Measurements from ENCODE around the gene HIRA. TPM values are rescaled to one million over a fixed set of nuclear protein-coding genes. Genes with fewer than 3 reads are reported as not detected.
"Not testable (repeated sequence)": the region's sequence is repeated elsewhere in the genome, so short reads cannot be mapped to it uniquely, and the experiment has no call there.

Gene HIRA
- total RNA-seq, 1 donor = 27.2 TPM

DNA sequence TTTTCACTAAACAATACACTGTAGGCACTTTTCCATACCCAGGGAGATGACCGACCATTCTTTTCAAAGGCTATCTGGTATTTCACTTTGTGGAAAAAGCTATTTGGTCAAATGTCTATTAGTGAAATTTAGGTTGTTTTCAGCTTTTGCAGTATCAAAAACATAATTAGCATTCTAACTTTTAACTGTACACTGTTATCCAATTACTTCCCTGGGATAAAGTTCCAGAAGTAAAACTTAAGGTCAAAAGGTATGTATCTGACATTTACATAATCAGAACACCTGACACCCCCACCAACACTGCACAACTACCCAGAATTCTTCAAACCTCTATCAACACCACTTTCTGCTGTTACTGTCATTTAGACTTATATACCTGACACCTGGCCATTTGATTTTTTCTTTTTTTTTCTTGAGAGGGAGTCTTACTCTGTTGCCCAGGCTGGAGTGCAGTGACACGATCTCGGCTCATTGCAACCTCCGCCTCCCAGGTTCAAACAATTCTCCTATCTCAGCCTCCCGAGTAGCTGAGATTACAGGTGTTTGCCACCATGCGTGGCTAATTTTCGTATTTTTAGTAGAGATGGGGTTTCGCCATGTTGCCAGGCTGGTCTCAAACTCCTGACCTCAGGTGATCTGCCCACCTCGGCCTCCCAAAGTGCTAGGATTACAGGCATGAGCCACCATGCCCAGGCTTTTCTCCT, 13.9 kb upstream of the HIRA start:
- DNase-seq (ENCODE audit: low read depth in 2 of 3, low spot score in 2 of 3) = not testable (repeated sequence)

DNA sequence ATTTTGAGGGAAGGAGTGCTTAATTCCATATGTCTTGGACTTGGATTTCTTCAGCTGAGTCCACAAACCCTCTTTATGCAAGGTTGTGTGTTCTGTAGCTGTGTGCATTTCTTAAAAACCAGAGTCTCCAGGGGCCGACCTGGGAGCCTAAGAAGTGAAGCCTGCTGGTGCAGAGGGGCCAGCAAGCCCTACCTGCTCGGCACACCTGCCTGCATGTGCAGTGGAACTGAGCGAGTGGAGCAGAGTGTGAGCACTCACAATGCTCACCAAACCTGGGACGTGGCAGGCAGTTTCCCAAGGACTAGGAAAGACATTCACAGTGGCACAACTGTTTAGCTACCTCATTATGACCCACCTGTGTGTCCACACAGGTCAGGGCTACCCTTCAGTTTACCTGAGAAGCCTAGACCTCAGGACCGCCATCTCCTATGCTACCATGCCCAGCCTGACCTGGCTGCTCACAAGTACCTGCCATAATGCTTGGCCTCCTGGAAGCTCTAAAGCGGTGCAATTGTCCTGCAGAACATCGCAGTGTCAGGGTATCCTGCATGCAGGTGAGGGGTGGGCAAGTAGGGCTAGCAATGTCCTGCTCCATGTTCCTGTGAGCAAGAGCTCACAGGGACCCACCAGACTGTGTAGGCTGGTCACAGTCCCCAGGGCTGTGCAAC, 12.1 kb upstream of the HIRA start:
- DNase-seq (ENCODE audit: low read depth in 2 of 3, low spot score in 2 of 3) = no peak

DNA sequence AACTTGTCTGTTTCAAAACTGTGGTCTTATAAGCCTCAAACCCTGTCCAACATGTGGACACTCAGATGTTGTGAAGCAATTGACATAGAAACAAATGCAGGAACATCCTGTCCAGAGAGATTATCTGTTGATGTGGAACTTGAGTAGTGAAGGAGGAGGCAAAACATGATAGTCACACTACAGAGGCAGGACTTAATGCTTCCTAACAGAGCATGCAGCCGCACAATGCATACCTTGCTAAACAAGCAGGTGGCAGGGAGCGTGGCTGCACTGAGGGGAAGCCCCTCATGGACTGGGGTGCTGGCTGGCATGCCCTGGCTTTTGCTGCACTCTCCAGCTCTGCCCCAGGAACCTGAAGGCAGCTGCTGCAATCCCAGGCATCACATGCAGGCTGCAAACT, 10.6 kb upstream of the HIRA start:
- no peak for DNase-seq (ENCODE audit: low read depth in 2 of 3, low spot score in 2 of 3)

DNA sequence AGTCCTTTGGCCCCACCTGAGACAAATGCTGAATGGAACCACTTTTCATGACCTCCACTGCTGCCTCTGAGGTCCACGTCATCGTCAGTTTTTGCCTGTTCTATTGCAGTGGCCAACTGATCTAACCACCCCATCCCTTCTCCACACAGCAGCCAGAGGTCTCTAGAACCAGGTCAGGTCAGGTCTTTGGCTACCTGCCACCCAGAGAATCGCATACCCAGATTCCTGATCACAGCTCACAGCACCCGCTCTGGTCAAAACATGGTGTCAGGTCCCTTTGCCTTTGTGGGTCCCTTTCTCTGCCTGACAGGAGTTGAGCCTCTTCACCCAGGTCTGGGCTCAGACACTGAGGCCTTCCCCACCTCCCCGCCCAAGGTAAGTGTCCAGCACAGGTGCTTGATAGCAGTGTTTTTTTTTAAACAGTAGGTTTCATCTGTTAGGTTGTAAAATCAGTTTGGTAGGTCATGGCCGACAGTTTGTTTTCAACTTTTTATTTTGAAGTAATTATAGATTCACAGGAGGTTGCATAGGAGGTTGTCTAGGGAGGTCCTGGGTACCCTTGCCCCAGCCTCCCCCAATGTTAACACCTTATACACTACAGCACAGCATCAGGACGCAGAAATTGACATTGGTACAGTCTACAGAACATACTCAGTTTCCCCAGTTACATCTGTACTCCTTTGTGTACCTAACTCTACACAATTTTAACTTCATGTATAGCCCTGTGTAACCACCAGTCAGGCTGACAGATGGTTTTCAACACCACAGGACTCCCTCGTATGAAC, 9.1 kb upstream of the HIRA start:
- DNase-seq (ENCODE audit: low read depth in 2 of 3, low spot score in 2 of 3) = no peak

DNA sequence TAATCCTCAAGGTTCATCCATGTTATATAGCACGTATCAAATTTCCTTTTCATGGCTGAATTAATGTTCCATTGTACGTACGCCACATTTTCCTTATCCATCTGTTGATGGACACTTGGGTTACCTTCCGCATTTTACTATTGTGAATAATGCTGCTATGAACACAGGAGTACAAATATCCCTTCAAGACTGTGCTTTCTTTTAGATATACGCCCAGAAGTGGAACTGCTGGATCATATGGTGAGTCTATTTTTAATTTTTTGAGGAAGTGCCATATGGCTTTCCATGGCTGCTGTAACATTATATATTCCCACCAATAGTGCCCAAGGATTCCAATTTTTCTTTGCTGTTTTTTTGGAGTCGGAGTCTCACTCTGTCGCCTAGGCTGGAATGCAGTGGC, 6.8 kb upstream of the HIRA start:
- DNase-seq (ENCODE audit: low read depth in 2 of 3, low spot score in 2 of 3) = no peak

DNA sequence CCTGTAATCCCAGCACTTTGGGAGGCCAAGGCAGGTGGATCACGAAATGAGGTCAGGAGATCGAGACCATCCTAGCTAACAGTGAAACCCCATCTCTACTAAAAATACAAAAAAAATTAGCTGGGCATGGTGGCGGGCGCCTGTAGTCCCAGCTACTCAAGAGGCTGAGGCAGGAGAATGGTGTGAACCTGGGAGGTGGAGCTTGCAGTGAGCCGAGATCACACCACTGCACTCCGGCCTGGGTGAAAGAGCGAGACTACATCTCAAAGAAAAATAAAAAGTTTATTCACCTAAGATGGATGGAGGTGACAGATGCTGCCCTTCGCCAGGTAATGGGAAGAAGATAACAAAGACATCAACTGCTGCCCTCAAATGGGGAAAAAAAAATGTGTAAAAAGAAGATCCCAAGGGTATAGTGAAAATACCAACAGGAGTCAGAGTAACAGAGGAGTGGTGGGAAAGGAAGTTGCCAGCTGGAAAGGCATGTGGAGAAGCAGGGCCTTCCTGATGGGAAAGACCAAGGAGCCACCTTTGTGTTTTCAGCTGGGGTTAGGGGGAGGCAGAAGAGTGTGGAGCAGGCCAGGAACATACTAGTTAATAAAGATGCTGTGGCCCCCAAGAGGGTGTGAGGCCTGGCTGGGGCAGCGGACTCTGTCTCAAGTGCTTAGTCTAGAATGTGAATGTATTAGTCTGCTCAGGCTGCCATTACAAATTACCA, 5.1 kb upstream of the HIRA start:
- not testable (repeated sequence) for DNase-seq (ENCODE audit: low read depth in 2 of 3, low spot score in 2 of 3)

DNA sequence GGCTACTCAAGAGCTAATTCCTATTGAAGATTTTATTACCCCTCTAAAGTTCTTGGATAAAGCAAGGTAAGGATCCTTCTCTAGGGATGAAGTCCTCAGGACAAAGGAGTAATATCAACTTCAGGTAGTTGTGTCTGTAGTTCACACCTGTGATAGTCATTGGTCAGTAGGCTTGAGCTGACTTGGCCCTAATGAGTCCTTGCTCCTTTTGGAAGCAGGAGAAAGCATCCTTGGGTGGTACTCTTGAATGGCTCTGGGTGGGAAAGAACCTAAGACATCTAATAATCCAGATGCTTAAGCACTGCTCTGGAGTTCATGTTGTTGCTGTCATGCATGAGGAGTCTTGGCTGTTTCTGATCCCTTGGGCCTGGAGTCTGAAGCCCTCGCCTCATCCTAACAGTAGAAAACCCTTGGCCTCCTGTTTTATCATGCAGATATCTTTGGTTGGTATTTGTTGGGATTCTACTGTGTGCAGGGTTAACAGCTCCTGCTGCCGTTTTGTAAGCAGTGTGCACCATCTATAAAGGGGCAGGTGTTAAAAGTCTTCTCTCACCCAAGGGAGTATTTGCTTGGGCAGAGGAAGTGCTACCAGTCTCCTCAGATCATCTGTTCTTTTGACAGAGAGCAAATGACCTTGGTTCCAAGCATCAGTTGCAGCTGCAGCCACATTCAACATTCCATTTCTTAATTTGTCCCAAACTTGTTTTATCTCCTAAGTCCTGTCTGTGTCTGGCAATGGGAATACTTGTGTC, 3.5 kb upstream of the HIRA start:
- DNase-seq (ENCODE audit: low read depth in 2 of 3, low spot score in 2 of 3) = no peak

DNA sequence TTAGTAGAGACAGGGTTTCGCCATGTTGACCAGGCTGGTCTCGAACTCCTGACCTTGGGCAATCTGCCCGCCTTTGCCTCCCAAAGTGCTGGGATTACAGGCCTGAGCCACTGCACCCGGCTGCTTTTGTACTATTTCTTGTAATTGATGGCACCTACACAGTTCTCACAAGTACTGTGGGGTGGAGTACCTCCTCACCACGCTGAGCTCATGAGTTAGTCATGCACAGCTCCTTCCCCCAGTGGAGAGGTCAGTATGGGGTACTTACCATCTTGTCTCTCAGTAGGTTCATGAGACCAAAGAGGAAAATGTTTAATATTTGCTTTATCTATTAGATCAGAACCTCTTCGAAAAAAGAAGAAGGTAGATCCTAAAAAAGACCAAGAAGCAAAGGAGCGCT, 2.9 kb upstream of the HIRA start:
- DNase-seq (ENCODE audit: low read depth in 2 of 3, low spot score in 2 of 3) = no peak

DNA sequence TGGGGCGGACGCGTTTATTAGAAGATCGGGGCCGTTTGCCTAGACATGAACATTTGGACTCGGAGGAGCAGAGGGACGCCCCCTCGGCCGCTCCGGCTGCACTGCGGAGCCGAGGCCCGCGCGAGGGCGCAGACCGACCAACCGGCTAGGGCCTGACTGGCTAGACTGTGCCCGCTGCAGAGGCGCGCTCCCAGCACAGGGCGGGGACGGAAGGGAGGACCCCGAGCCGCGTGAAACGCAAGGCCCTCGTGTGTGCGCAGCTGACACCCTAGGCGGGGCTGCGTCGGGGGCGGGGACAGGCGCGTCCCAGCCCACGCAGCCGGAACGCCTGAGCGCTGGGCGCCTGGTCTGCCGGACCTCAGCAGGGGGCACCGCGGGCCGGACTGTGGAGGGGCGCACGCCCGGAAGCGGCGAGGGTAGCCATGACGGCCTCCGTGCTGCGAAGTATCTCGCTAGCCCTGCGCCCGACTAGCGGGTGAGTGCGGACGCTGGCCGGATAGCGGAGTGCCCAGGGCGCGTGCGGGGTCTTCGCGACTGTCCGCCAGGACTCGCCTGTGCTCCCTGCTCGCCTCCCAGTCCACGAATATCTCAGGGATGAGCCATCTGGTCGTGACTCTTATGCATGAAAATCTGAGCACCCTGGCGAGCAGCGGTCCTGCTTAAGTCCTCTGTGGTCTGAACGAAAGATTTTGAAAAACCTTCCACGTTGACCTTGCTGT, 759 bp upstream of the HIRA start, which contains the start of gene MRPL40:
Gene MRPL40, plus strand, starts transcription at position 413 of the 719 bp plus-strand sequence. Its CDS starts 10 bp downstream, at position 423.
- DNase-seq (ENCODE audit: low read depth in 2 of 3, low spot score in 2 of 3) = peak; percentile 63 to 90 (median 89)

DNA sequence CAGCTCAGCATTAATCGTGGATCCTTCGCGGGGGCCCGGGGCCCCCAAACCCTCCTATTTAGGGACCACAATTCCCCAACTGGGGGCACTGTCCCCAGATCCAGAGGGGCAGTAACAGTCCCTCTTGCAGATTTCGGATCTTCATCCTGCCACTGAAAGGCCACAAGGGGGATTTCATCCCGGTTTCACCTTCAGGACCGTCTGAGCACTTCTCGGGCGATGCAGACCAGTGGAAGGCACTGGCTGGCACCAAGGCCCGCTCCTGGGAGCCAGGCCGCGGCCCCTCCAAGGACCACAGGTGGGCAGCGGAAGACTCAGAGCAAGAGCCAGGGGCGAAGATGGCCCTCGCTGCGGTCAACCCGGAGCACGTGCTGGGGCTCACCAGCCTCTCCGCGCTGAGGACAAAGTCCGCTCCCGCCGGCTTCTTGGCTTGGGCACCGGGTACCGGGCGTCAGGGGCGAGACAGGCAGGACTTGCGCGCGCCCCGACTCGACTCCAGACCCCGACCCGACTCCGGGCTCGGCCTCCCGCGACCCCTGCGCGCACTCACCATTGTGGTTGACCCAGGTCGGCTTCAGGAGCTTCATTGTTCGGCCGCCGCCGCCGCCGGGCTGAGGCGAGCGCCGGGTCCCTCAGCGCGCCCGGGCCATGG, 517 bp downstream of the HIRA start:
- peak in 1 of 3 donors; percentile 23 for DNase-seq (ENCODE audit: low read depth in 2 of 3, low spot score in 2 of 3)

DNA sequence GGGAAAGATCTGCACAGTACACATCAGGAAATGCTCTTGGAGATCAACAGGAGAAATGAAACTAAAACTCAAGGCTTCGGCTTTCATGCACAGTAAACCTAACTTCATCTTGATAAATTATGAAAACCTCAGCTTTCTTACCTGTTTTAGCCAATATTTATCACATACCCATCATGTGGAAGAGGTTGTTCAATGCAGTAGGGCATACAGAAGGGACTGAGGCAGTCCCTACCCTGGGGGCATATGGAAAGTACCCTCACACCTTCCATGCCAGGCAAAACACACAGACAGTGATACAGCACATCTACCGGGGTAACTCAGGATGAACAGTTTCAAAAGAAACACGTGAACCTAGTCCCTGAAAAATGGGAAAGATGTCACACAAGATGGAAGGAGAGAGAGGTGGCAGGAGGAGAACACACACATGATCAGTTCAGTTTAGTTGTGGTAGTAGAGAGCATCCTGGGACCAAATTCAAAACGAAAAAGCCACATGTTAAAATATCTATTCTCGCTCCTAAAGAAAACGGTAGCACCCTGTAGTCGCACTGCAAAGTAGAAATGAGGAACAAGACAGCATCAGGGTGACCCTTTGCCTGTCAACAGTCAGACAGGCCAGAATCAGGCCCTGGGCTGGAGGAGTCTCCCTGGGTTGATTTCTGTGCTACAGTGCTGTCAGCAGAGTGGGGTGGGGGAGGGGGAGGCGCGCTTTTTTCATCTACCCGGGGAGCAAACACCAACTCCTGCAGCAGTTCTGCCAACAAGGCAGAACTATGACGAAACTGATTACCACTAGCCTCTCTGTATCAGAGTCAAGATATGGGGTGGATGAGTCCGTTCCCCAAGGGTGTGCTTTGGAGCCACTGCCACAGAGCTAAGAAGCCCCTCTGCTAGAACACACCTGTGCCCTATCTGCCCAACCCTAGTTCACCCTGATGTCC, 1.3 kb downstream of the HIRA start:
- peak in 2 of 3 donors; percentile 17 to 34 for DNase-seq (ENCODE audit: low read depth in 2 of 3, low spot score in 2 of 3)

DNA sequence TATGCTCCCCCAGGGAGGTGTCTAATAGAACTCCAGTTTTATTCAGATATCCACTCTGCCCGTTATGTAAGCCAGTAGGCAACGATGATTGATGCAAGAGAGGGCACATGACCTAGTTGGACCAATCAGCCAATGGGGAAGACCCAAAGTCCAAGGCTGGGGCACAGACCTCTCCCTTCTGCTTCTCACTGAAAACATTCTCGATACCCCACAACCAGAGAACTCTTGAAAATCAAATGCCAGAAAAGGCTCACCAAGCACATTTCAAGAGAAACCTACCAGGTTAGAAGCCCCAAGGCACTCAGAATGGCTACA, 7.4 kb downstream of the HIRA start:
- no peak for DNase-seq (ENCODE audit: low read depth in 2 of 3, low spot score in 2 of 3)

DNA sequence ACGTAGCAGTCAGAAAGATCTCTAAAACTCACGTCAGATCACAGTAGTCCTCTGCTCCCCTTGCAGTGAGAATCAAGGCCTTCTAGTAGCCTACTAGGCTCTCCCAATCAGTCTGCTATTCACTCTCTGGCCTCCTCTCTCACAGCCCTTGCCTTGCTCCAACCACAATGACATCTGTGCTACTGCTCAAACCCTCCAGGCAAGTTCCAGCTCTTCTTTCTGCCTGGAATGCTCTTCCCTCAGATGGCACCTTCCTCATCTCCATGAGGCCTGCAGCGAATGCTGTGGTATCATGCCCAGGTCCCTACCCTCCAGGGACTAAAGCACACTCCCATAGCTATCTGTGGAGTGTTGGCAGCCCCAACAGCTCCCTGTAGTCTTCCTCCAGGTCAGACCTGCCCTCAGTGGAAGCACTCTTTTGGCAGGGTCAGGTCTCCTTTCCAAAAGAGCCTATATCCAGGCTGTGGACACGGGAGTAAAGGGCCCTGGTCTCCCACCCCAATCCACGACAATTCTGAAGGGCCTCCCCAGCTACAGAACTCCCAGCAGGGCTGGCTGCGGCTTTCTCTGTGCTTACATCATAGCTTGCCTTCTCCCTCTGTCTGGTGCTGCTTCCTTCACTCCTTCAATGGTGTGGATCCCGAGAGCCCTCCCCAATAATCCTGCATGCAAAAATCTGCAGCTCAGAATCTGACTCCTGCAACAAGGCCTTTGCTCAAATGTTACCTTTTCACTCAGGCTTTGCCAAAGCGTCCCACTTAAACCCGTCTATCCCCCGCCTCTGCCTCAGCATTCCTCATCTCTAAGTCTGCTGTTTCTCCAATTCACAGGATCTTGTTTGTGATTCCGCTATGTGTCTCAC, 8.9 kb downstream of the HIRA start:
- DNase-seq (ENCODE audit: low read depth in 2 of 3, low spot score in 2 of 3) = no peak

DNA sequence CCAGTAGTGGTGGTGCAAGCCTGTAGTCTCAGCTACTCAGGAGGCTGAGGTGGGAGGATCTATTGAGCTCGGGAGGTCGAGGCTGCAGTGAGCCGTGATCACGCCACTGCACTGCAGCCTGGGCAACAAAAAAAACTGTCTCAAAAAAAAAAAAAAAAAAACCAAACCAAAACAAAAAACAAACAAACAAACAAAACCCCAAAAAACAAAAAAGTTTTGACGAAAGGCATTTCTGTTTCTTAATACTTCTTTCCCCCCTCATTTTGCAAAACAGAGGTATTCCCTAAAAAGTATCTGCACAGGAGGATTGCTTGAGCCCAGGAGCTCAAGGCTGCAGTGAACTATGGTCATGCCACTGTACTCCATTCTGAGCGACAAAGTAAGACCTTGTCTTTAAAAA, 11.2 kb downstream of the HIRA start:
- no peak for DNase-seq (ENCODE audit: low read depth in 2 of 3, low spot score in 2 of 3)

DNA sequence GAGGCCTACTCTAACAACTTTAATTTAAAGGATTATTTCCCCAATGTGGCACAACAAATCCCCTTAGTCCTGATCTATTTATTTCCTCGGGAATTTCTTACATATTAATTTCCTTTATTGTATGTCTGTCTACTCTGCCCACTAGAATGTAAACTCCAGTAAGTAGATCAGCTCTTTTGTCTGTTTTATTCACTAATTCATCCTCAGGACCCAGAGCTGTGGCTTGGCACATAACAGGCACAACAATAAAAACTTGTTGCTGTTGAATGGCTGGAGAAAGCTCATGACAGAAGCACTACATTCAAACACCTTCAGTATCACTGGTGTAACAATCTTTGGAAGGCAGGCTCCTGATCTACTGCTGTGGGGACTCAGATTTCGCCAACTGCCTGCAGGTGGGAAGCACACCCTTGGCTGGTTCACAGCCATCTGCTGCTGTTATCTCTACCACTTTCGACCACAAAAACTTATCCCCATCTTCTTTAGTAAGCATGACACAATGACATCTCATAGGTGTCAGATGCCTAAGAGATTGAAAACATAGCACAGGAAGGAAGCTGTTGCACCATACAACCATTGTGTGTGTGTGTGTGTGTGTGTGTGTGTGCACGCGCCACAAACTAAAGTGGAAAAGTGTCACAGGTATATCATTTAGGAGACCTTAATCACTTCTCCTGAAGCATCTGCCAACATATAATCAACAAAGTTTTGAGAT, 11.9 kb downstream of the HIRA start:
- peak in 2 of 3 donors; percentile 23 to 47 for DNase-seq (ENCODE audit: low read depth in 2 of 3, low spot score in 2 of 3)

DNA sequence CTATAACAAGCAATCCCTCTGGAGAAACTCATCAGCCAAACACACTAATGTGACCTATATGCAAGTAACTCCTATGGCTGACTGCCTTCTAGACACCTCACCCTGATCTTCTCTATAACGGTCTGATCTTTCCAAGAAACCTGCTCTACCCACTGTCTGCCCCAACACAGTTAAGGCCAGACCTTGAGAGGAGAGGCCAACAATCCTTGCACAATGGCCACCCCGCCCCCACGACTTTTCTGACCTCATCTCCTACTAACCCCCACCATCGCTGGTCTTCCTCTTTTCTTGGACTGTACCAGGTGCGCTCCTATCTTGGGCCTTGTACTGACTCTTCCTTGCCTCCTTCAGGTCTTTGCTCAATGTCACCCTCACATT, 12.5 kb downstream of the HIRA start:
- no peak for DNase-seq (ENCODE audit: low read depth in 2 of 3, low spot score in 2 of 3)

DNA sequence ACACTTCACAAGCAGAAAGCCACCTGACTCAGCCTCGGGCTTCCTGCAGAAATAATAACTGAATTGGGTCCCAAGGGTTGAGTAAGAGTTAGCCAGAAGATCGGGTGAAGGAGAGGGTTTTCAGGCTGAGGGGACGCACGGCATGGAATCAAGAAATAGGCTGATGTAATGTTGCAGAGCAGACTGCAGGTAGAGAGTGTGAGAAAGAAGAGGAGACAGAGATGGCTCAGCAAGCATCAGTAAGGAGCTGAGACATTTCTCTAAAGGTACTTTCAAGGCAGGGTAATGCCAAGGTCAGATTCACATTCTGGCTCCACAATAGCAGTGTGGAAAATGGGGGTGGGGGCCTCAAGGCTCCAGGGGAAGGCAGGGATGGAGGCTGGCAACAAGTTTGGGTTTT, 18.6 kb downstream of the HIRA start:
- DNase-seq (ENCODE audit: low read depth in 2 of 3, low spot score in 2 of 3) = no peak

All from hematopoietic multipotent progenitor cell (in vitro differentiated cells).